ENCODE results near the gene HMGCS2. TPM values are rescaled to one million over a fixed set of nuclear protein-coding genes. Genes with fewer than 3 reads are reported as not detected.

The HMGCS2 gene
- total RNA-seq: not detected in 2 replicates

GRCh38 chr1:119768778-119769177 is at the start of gene HMGCS2:
TSS of gene HMGCS2 (minus strand) at chr1:119768905. CDS start at chr1:119768844, 61 bp downstream.

GRCh38 chr1:119811387-119811786 is 42.7 kb upstream of the HMGCS2 start, which contains the start of gene REG4:
TSS of gene REG4 (minus strand) at chr1:119811460. CDS start at chr1:119808769, 2,691 bp downstream.

GRCh38 chr1:119711804-119712341 is 56.8 kb downstream of the HMGCS2 start, which contains the start of gene PHGDH:
TSS of gene PHGDH (plus strand) at chr1:119711934. CDS start at chr1:119712023, 89 bp downstream.

Other genes starting within 250 kb of the HMGCS2 start
- 4.7 and 7.5 TPM in 2 replicates for gene ZNF697, start 120.6 kb downstream of the HMGCS2 start, total RNA-seq
- gene PHGDH, start 57.0 kb downstream of the HMGCS2 start, total RNA-seq: 163 and 185 TPM in 2 replicates
- not detected in 2 replicates for gene REG4, start 42.6 kb upstream of the HMGCS2 start, total RNA-seq
- gene ADAM30, start 127.6 kb upstream of the HMGCS2 start, total RNA-seq: not detected in 2 replicates